ENCODE data around the gene TH. TPM values are rescaled to one million over a fixed set of nuclear protein-coding genes. Genes with fewer than 3 reads are reported as not detected.

TH gene
- polyA plus RNA-seq, 2 of the 4 experiments (the other 2 are of a cell fraction) = not detected

DNA sequence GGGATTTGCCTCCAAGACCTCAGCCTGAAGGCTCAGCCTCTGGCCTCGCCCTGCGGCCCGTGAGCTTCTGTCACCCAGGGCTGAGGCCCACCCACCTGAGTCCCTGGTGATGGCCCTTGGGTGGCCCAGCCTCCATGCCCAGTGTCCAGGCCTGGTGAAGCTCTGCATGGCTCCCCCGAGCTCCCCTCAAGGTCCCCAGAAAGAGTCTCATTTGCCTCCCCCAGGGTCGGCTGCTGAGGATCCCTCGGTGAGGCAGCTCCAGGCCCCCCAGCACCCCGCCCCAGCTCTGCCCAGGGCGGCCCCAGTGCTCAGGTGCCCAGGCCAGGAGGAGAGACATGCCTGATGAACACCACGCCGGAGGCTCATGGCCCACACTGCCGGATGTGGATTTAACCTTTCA is 2.1 kb upstream of the TH start (continued):
- no peak for TF ChIP-seq RAD21 (conservative IDR thresholded peaks at IDR 0.05 in 1 of 2, IDR thresholded peaks at IDR 0.05 in 1 of 2)
- no peak for TF ChIP-seq SMC3 (IDR thresholded peaks at IDR 0.05)
- TF ChIP-seq NFE2L2 (conservative IDR thresholded peaks at IDR 0.05; ENCODE audit: low read length) = no peak

DNA sequence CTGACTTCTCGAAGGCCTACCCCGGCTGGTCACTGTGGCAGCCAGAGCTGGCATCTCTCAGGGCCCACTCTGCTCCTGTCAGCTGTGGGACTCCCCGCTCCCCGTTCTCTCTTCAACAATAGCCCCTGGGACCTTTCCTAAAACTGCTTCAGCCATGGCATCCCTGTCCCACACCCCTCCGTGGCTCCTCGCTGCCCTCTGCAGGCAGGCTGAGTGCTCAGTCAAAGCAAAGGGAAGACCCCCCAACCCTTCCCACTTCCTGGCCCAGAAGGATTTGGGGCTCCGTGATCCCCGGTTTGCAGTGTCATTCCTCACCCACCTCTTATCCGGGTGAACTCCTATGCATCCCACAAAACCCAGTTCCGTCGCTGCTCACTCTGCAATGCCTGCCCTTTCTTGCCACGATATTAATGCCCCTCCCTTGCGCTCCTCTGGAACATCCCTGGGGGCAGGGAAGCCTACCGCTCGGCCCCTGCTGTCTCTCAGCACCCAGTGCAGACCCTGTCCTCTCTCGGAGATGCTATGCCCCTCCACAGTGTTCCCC is 1.6 kb upstream of the TH start:
- CTCF ChIA-PET = interaction anchor here (0.9 to 18.0 kb wide), 9 partner anchors 9 to 521 kb away, joined by 3 to 276 read pairs (median 4); no protein-coding TSS in a partner anchor
- no peak overlapping the region for H3K4me3 ChIP-seq
- 61% methylated on average over 16 of the region's 16 CpGs for WGBS (ENCODE audit: missing lambda C conversion rate)
- TF ChIP-seq, protein P1, sequence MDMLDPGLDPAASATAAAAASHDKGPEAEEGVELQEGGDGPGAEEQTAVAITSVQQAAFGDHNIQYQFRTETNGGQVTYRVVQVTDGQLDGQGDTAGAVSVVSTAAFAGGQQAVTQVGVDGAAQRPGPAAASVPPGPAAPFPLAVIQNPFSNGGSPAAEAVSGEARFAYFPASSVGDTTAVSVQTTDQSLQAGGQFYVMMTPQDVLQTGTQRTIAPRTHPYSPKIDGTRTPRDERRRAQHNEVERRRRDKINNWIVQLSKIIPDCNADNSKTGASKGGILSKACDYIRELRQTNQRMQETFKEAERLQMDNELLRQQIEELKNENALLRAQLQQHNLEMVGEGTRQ (IDR thresholded peaks at IDR 0.05) = no peak
- TF ChIP-seq, protein P2, sequence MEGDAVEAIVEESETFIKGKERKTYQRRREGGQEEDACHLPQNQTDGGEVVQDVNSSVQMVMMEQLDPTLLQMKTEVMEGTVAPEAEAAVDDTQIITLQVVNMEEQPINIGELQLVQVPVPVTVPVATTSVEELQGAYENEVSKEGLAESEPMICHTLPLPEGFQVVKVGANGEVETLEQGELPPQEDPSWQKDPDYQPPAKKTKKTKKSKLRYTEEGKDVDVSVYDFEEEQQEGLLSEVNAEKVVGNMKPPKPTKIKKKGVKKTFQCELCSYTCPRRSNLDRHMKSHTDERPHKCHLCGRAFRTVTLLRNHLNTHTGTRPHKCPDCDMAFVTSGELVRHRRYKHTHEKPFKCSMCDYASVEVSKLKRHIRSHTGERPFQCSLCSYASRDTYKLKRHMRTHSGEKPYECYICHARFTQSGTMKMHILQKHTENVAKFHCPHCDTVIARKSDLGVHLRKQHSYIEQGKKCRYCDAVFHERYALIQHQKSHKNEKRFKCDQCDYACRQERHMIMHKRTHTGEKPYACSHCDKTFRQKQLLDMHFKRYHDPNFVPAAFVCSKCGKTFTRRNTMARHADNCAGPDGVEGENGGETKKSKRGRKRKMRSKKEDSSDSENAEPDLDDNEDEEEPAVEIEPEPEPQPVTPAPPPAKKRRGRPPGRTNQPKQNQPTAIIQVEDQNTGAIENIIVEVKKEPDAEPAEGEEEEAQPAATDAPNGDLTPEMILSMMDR (IDR thresholded peaks at IDR 0.05) = peak; percentile 37; the same call in 2 of the 3 replicates
- ATAC-seq = peak in 1 of 2 experiments; percentile 68; a peak in 3 of 6 replicates
- H3K4me1 ChIP-seq = 0 out of 3 replicates have a peak, but pooled peaks cover 3% of the 10 kb centered on the region
- DNase-seq (ENCODE audit: low read depth in 1 of 2, low spot score in 1 of 2) = no peak
- no peak overlapping the region for H3K4me2 ChIP-seq
- no peak for FAIRE-seq
- POLR2A ChIA-PET = no interaction called here
- H3K9me3 ChIP-seq = no peaks in the 10 kb centered on the region
- no peak overlapping the region for H3K27ac ChIP-seq

DNA sequence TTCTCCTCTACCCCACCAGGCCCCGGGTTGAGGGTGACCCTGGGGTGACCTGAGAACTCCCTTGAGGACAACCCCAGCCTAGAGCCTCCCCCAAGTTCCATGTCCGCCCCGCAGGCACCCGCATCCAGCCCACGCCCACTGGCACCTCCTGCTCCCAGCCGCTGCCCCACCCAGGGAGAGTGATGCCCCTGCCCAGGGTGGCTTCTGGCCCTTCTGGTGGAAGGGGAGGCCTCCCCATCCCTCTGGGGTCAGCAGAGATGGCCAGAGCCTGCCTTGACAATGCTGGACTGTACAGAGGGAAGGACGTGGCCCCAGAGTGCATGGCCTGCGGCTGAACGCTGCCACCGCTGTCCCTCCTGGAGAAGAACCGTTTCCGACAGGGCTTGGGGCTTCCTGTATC is 1.1 kb upstream of the TH start:
- Histone ChIP-seq H3K27ac (no peak overlapping the region), H3K4me1 (0 out of 3 replicates have a peak, but pooled peaks cover 3% of the 10 kb centered on the region), H3K4me3 (no peak overlapping the region), H3K9me3 (no peaks in the 10 kb centered on the region), H3K4me2 (no peak overlapping the region)
- DNase-seq (ENCODE audit: low read depth in 1 of 2, low spot score in 1 of 2) (no peak), FAIRE-seq (no peak), ATAC-seq (no peak)
- TF ChIP-seq CBX8 (IDR thresholded peaks at IDR 0.05) (no peak), FOXS1 (CRISPR knock-in tag; IDR thresholded peaks at IDR 0.05) (no peak), NR3C1 (IDR thresholded peaks at IDR 0.05) (no peak), HOXA7 (CRISPR knock-in tag; IDR thresholded peaks at IDR 0.05) (no peak), MAZ (IDR thresholded peaks at IDR 0.05; ENCODE audit: borderline replicate concordance, low read depth, low read length) (no peak), PHF8 (IDR thresholded peaks at IDR 0.05; ENCODE audit: borderline replicate concordance, low read depth) (no peak), RARB (CRISPR knock-in tag; IDR thresholded peaks at IDR 0.05) (no peak), JUNB (IDR thresholded peaks at IDR 0.05) (no peak)
- TF ChIP-seq, protein P3, sequence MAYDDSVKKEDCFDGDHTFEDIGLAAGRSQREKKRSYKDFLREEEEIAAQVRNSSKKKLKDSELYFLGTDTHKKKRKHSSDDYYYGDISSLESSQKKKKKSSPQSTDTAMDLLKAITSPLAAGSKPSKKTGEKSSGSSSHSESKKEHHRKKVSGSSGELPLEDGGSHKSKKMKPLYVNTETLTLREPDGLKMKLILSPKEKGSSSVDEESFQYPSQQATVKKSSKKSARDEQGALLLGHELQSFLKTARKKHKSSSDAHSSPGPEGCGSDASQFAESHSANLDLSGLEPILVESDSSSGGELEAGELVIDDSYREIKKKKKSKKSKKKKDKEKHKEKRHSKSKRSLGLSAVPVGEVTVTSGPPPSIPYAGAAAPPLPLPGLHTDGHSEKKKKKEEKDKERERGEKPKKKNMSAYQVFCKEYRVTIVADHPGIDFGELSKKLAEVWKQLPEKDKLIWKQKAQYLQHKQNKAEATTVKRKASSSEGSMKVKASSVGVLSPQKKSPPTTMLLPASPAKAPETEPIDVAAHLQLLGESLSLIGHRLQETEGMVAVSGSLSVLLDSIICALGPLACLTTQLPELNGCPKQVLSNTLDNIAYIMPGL (CRISPR knock-in tag; IDR thresholded peaks at IDR 0.05; ENCODE audit: borderline replicate concordance) = no peak
- TF ChIP-seq, protein P4, sequence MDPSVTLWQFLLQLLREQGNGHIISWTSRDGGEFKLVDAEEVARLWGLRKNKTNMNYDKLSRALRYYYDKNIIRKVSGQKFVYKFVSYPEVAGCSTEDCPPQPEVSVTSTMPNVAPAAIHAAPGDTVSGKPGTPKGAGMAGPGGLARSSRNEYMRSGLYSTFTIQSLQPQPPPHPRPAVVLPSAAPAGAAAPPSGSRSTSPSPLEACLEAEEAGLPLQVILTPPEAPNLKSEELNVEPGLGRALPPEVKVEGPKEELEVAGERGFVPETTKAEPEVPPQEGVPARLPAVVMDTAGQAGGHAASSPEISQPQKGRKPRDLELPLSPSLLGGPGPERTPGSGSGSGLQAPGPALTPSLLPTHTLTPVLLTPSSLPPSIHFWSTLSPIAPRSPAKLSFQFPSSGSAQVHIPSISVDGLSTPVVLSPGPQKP (IDR thresholded peaks at IDR 0.05; ENCODE audit: low read depth, low read length) = no peak
- CTCF ChIA-PET = interaction anchor here (1.8 to 18.0 kb wide), 3 partner anchors 9 to 248 kb away, joined by 4 to 276 read pairs (median 18); no protein-coding TSS in a partner anchor
- WGBS (ENCODE audit: missing lambda C conversion rate) = 79% methylated on average over 5 of the region's 12 CpGs
- POLR2A ChIA-PET = no interaction called here

All from A549 (cell line).